ENCODE results near the gene OR8G5.
A peak's percentile ranks its signal among the peaks of the same experiment; 100 is the strongest.
"Not testable (repeated sequence)": the region's sequence is repeated elsewhere in the genome, so short reads cannot be mapped to it uniquely, and the experiment has no call there.

The OR8G5 gene

GRCh38 chr11:124256076-124256475 is at the start of gene OR8G5:
Gene OR8G5 (plus strand): TSS chr11:124256376. CDS start chr11:124264932, 8,556 bp downstream.
- Histone ChIP-seq H3K9ac (no peak within 1 kb of the TSS), H3K36me3 (no peaks in the 10 kb centered on the region), H3K4me2 (no peak within 1 kb of the TSS), H4K20me1 (no peaks in the 10 kb centered on the region), H3K27me3 (no peaks in the 10 kb centered on the region), H3K9me3 (replicated peaks in 1 of 11) (no peaks in the 10 kb centered on the region), H3K4me3 (no peak within 1 kb of the TSS), H3K4me1 (0 out of 20 replicates have a peak, but pooled peaks cover 0 to 5% (median 0%) of the 10 kb centered on the region in 10 experiments), H3K27ac (no peak within 1 kb of the TSS)
- no peak for TF ChIP-seq Cebpa-rat (IDR thresholded peaks at IDR 0.05)

- Histone ChIP-seq H3K4me3 (no peak overlapping the region), H3K36me3 (no peaks in the 10 kb centered on the region), H3K4me2 (peak overlapping the region in 2 of 11 experiments; percentile 46 to 52; a peak in 4 of 22 replicates), H3K9ac (no peak overlapping the region), H3K9me3 (replicated peaks in 1 of 11) (no peaks in the 10 kb centered on the region), H4K20me1 (no peaks in the 10 kb centered on the region; a peak in 1 of 22 replicates), H3K27ac (no peak overlapping the region), H3K4me1 (peaks cover 0 to 9% (median 0%) of the 10 kb centered on the region in 10 experiments; a peak in 3 of 20 replicates), H3K27me3 (no peaks in the 10 kb centered on the region)
- no peak for TF ChIP-seq Cebpa-rat (IDR thresholded peaks at IDR 0.05)
Measured at GRCh38 chr11:124207102-124207792, 48.9 kb upstream of the OR8G5 start.

GRCh38 chr11:124209824-124210357 is 46.3 kb upstream of the OR8G5 start:
- no peaks in the 10 kb centered on the region for H3K27me3 ChIP-seq
- no peak for TF ChIP-seq Cebpa-rat (IDR thresholded peaks at IDR 0.05)
- no peaks in the 10 kb centered on the region for H3K36me3 ChIP-seq
- H3K27ac ChIP-seq = no peak overlapping the region
- H3K4me1 ChIP-seq = peaks cover 0 to 9% (median 0%) of the 10 kb centered on the region in 10 experiments; a peak in 3 of 20 replicates
- no peaks in the 10 kb centered on the region for H3K9me3 ChIP-seq (replicated peaks in 1 of 11)
- H4K20me1 ChIP-seq = no peaks in the 10 kb centered on the region; a peak in 1 of 22 replicates
- no peak overlapping the region for H3K4me2 ChIP-seq
- no peak overlapping the region for H3K9ac ChIP-seq
- H3K4me3 ChIP-seq = no peak overlapping the region

GRCh38 chr11:124210421-124210820 is 45.8 kb upstream of the OR8G5 start:
- Histone ChIP-seq H3K9ac (no peak overlapping the region), H4K20me1 (no peaks in the 10 kb centered on the region; a peak in 1 of 22 replicates), H3K4me3 (no peak overlapping the region), H3K4me1 (peaks cover 0 to 9% (median 0%) of the 10 kb centered on the region in 10 experiments; a peak in 3 of 20 replicates), H3K4me2 (no peak overlapping the region), H3K27me3 (no peaks in the 10 kb centered on the region), H3K9me3 (replicated peaks in 1 of 11) (no peaks in the 10 kb centered on the region), H3K36me3 (no peaks in the 10 kb centered on the region), H3K27ac (no peak overlapping the region)
- no peak for TF ChIP-seq Cebpa-rat (IDR thresholded peaks at IDR 0.05)

GRCh38 chr11:124211321-124211720 is 44.9 kb upstream of the OR8G5 start:
- H4K20me1 ChIP-seq = no peaks in the 10 kb centered on the region; a peak in 1 of 22 replicates
- no peaks in the 10 kb centered on the region for H3K36me3 ChIP-seq
- no peak overlapping the region for H3K9ac ChIP-seq
- H3K9me3 ChIP-seq (replicated peaks in 1 of 11) = no peaks in the 10 kb centered on the region
- H3K4me1 ChIP-seq = peaks cover 0 to 9% (median 0%) of the 10 kb centered on the region in 10 experiments; a peak in 3 of 20 replicates
- H3K27ac ChIP-seq = no peak overlapping the region
- no peak overlapping the region for H3K4me3 ChIP-seq
- H3K27me3 ChIP-seq = no peaks in the 10 kb centered on the region
- H3K4me2 ChIP-seq = no peak overlapping the region
- TF ChIP-seq Cebpa-rat (IDR thresholded peaks at IDR 0.05) = no peak

- TF ChIP-seq Cebpa-rat (IDR thresholded peaks at IDR 0.05) = no peak
- Histone ChIP-seq H3K27me3 (no peaks in the 10 kb centered on the region), H3K4me1 (no peaks in the 10 kb centered on the region), H3K9ac (no peak overlapping the region), H3K4me3 (no peak overlapping the region), H3K27ac (no peak overlapping the region), H3K9me3 (replicated peaks in 1 of 11) (no peaks in the 10 kb centered on the region), H3K4me2 (no peak overlapping the region), H4K20me1 (no peaks in the 10 kb centered on the region; a peak in 1 of 22 replicates), H3K36me3 (no peaks in the 10 kb centered on the region)
Measured at GRCh38 chr11:124214027-124214426, 42.1 kb upstream of the OR8G5 start.

GRCh38 chr11:124219126-124219525 is 37.0 kb upstream of the OR8G5 start:
- Histone ChIP-seq H4K20me1 (no peaks in the 10 kb centered on the region), H3K27ac (no peak overlapping the region), H3K9me3 (replicated peaks in 1 of 11) (no peaks in the 10 kb centered on the region), H3K27me3 (no peaks in the 10 kb centered on the region), H3K4me3 (no peak overlapping the region), H3K4me2 (no peak overlapping the region), H3K36me3 (no peaks in the 10 kb centered on the region), H3K9ac (no peak overlapping the region), H3K4me1 (peaks cover 0 to 2% (median 0%) of the 10 kb centered on the region in 10 experiments; a peak in 2 of 20 replicates)
- TF ChIP-seq Cebpa-rat (IDR thresholded peaks at IDR 0.05) = no peak

GRCh38 chr11:124222407-124222806 is 33.8 kb upstream of the OR8G5 start:
- H3K4me1 ChIP-seq = peaks cover 0 to 16% (median 2%) of the 10 kb centered on the region in 10 experiments; a peak in 9 of 20 replicates
- no peaks in the 10 kb centered on the region for H4K20me1 ChIP-seq
- H3K27me3 ChIP-seq = no peaks in the 10 kb centered on the region
- no peaks in the 10 kb centered on the region for H3K36me3 ChIP-seq
- H3K4me3 ChIP-seq = no peak overlapping the region
- no peak overlapping the region for H3K4me2 ChIP-seq
- no peaks in the 10 kb centered on the region for H3K9me3 ChIP-seq (replicated peaks in 1 of 11)
- no peak overlapping the region for H3K27ac ChIP-seq
- no peak for TF ChIP-seq Cebpa-rat (IDR thresholded peaks at IDR 0.05)
- H3K9ac ChIP-seq = no peak overlapping the region

- Histone ChIP-seq H3K4me2 (peak overlapping the region in 5 of 11 experiments; percentile 45 to 66 (median 52); a peak in 9 of 22 replicates), H3K27ac (peak overlapping the region in 7 of 11 experiments; percentile 28 to 73 (median 46); a peak in 9 of 22 replicates), H3K4me1 (peaks cover 0 to 16% (median 2%) of the 10 kb centered on the region in 10 experiments; a peak in 9 of 20 replicates)
- H3K4me3 ChIP-seq; H4K20me1 ChIP-seq; H3K9ac ChIP-seq; H3K9me3 ChIP-seq (replicated peaks in 1 of 11); H3K36me3 ChIP-seq; H3K27me3 ChIP-seq: not testable (repeated sequence)
Measured at GRCh38 chr11:124224618-124225423, 31.4 kb upstream of the OR8G5 start.
